ENCODE results near the gene ERVV-1. TPM values are rescaled to one million over a fixed set of nuclear protein-coding genes. Genes with fewer than 3 reads are reported as not detected.
"Not testable (repeated sequence)": the region's sequence is repeated elsewhere in the genome, so short reads cannot be mapped to it uniquely, and the experiment has no call there.

Gene ERVV-1
- polyA plus RNA-seq, 3 donors = 0.03 TPM; not detected in 2

DNA sequence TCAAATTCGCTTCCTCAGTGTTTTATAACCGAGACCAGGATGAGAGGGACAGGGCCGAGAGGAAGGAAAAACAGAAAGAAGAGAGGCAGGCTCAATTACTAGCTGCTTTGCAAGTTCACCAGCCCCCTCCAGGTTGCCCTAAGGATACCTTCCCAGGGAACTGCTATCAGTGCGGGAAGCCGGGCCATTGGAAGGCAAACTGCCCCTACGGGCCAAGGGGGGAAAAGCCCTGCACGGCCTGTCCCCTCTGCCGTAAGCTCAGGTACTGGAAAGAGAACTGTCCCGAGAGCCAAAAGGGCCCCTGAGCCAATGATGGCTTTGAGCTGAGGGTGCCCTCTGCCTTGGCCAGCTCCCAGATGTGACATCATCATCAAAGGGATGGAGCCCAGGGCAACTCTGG lies 3.2 kb upstream of the ERVV-1 start:
- 43 to 56% (median 56%) methylated on average over 9 of the region's 9 CpGs for WGBS, 3 donors
- H3K27ac ChIP-seq (ENCODE audit: low read depth, low read length) = no peak overlapping the region

DNA sequence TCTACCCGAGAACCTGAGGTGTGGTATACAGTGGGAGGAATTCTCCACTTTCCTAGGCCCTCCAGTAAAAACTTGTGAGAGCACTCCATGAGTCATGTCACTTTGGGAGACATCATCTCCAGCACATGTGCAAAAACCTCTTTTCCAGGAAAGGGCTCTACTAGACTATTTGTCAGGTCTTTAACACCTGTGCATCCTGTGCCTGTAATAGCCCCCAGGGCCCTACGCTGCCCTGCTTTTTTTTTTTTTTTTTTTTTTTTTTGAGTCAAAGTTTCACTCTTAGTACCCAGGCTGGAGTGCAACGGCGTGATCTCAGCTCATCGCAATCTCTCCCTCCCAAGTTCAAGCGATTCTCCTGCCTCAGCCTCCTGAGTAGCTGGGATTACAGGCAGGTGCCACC lies 1.7 kb upstream of the ERVV-1 start:
- H3K27ac ChIP-seq (ENCODE audit: low read depth, low read length) = no peak overlapping the region
- 89 to 92% (median 92%) methylated on average over 6 of the region's 6 CpGs for WGBS, 3 donors

DNA sequence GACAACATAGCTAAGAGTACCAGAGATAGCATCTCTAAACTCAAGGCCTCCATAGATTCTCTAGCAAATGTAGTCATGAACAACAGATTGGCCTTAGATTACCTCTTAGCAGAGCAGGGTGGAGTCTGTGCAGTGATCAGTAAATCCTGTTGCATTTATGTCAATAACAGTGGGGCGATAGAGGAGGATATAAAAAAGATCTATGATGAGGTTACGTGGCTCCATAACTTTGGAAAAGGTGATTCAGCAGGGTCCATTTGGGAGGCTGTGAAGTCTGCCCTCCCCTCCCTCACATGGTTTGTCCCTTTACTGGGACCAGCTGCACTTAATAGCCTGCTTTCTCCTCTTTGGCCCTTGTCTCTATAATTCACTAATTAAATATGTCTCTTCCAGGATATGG lies 1.4 kb downstream of the ERVV-1 start:
- 86 to 95% (median 92%) methylated on average over 2 of the region's 2 CpGs for WGBS, 3 donors
- no peak overlapping the region for H3K27ac ChIP-seq (ENCODE audit: low read depth, low read length)

DNA sequence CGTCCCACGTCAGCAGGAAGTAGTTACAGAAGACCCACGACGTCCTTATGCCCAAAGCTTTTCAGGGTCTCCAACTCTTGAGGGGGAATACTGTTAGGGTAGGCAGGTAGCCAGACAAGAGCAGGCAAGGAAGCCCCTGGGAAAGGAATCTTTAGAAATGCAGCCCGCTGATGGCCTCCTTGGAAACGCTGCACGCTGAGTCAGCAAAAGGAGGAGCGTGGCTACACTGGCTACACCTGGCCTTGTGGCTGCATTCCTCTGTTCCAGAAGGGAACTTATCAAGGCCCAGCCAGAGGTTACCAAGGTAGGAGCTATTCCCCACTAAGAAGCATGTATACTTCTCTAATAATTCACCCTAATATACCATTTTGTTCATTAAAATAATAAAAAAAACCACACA lies 2.0 kb downstream of the ERVV-1 start:
- WGBS, 3 donors = 68 to 86% (median 85%) methylated on average over 8 of the region's 8 CpGs
- no peak overlapping the region for H3K27ac ChIP-seq (ENCODE audit: low read depth, low read length)

GRCh38 chr19:53019684-53020083 lies 6.0 kb downstream of the ERVV-1 start:
- H3K27ac ChIP-seq (ENCODE audit: low read depth, low read length) = no peak overlapping the region
- 5 to 31% (median 5%) methylated on average over 1 of the region's 1 CpG for WGBS, 3 donors

- WGBS, 3 donors = 25 to 48% (median 33%) methylated on average over 6 to 7 of the region's 7 CpGs
- not testable (repeated sequence) for H3K27ac ChIP-seq (ENCODE audit: low read depth, low read length)
Measured at GRCh38 chr19:53028306-53028705, 14.6 kb downstream of the ERVV-1 start.

DNA sequence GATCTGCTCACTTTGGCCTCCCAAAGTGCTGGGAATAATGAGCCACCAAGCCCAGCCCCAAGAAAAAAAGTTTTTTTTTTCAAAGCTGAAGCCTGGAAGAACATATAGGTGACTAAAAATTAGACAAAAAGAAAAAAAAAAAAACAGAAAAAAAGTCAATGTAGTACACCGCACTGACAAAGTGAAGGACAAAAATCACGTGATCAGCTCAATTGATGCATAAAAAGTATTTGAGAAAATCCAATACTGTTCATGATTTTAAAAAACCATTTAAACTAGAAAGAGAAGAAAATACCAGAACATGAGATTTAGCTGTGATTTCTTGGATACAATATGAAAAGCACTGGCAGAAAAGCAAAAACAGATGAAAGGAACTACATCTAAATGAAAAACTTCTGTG lies 20.3 kb downstream of the ERVV-1 start:
- 87 to 95% (median 95%) methylated on average over 2 of the region's 2 CpGs for WGBS, 3 donors

GRCh38 chr19:53034948-53035675 lies 21.4 kb downstream of the ERVV-1 start:
- no peak overlapping the region for H3K27ac ChIP-seq (ENCODE audit: low read depth, low read length)
- WGBS, 3 donors = 68 to 72% (median 70%) methylated on average over 4 of the region's 4 CpGs

More for the DNA sequence above, 20.3 kb downstream of the ERVV-1 start:
- H3K27ac ChIP-seq (ENCODE audit: low read depth, low read length) = no peak overlapping the region

- WGBS, 3 donors = 9 to 16% (median 13%) methylated on average over 49 to 52 of the region's 52 CpGs
- H3K27ac ChIP-seq (ENCODE audit: low read depth, low read length) = no peak overlapping the region
Measured at GRCh38 chr19:53037101-53038097, 23.7 kb downstream of the ERVV-1 start.

- H3K27ac ChIP-seq (ENCODE audit: low read depth, low read length) = no peak overlapping the region
- WGBS, 3 donors = 79 to 97% (median 86%) methylated on average over 1 of the region's 1 CpG
Measured at GRCh38 chr19:53041366-53041765, 27.6 kb downstream of the ERVV-1 start.

GRCh38 chr19:53045536-53045935 lies 31.8 kb downstream of the ERVV-1 start:
- H3K27ac ChIP-seq (ENCODE audit: low read depth, low read length) = no peak overlapping the region
- whole genome bisulfite sequencing, 3 donors = 73 to 88% (median 73%) methylated on average over 16 of the region's 16 CpGs

- WGBS, 3 donors = 75 to 93% (median 90%) methylated on average over 2 of the region's 2 CpGs
- no peak overlapping the region for H3K27ac ChIP-seq (ENCODE audit: low read depth, low read length)
Measured at GRCh38 chr19:53047379-53047778, 33.7 kb downstream of the ERVV-1 start.

GRCh38 chr19:53055117-53055516 lies 41.4 kb downstream of the ERVV-1 start:
- whole genome bisulfite sequencing, 3 donors = 17 to 58% (median 40%) methylated on average over 2 of the region's 2 CpGs
- no peak overlapping the region for H3K27ac ChIP-seq (ENCODE audit: low read depth, low read length)

- 2 to 6% (median 6%) methylated on average over 57 to 59 of the region's 59 CpGs for WGBS, 3 donors
- no peak overlapping the region for H3K27ac ChIP-seq (ENCODE audit: low read depth, low read length)
Measured at GRCh38 chr19:53057904-53058580, 44.3 kb downstream of the ERVV-1 start.

Other genes starting within 250 kb of the ERVV-1 start
- gene ZNF600, start 227.1 kb upstream of the ERVV-1 start, polyA plus RNA-seq = 1 to 10 TPM; 3.1 to 7.4 (median 6.3) TPM
- gene ZNF28, start 192.3 kb upstream of the ERVV-1 start, polyA plus RNA-seq = 1 to 10 TPM; 3.1 to 4.3 (median 3.6) TPM
- gene ZNF468, start 156.3 kb upstream of the ERVV-1 start, polyA plus RNA-seq = 1 to 10 TPM; 5.5 to 6.0 (median 5.8) TPM
- gene ZNF320, start 116.3 kb upstream of the ERVV-1 start, polyA plus RNA-seq = 1 to 10 TPM; 3.7 to 4.8 (median 4.4) TPM
- gene ZNF888, start 90.5 kb upstream of the ERVV-1 start, polyA plus RNA-seq = 1 to 10 TPM; 1.0 to 2.8 (median 1.1) TPM
- gene ZNF816, start 51.0 kb upstream of the ERVV-1 start, polyA plus RNA-seq = 1 to 10 TPM; 2.0 to 3.3 (median 3.3) TPM
- gene ERVV-2, start 30.8 kb downstream of the ERVV-1 start, polyA plus RNA-seq = not detected
- gene ZNF160, start 89.5 kb downstream of the ERVV-1 start, polyA plus RNA-seq = 10 to 100 TPM in 2 of 3 donors, 1 to 10 TPM in 1; 8.7 to 21.4 (median 15.5) TPM
- gene ZNF415, start 119.0 kb downstream of the ERVV-1 start, polyA plus RNA-seq = 1 to 10 TPM; 4.0 to 5.3 (median 5.1) TPM
- 1 to 10 TPM; 1.7 to 4.6 (median 2.7) TPM for gene ZNF347, start 145.1 kb downstream of the ERVV-1 start, polyA plus RNA-seq
- 1 to 10 TPM; 2.5 to 5.3 (median 3.5) TPM for gene ZNF665, start 179.4 kb downstream of the ERVV-1 start, polyA plus RNA-seq
- gene ZNF677, start 241.0 kb downstream of the ERVV-1 start, polyA plus RNA-seq = 10 to 100 TPM in 1 of 3 donors, 1 to 10 TPM in 2; 5.9 to 12.4 (median 9.4) TPM
- gene VN1R2, start 244.4 kb downstream of the ERVV-1 start, polyA plus RNA-seq = not detected

All from adipose tissue (tissue), 3 donors.